GM10266 (cell line): ENCODE results near the gene GFY.

ENCODE experiments used
- DNase-seq: peaks from one replicate; pipeline ENCODE4 v3.0.0; 2012; ENCODE audit errors: extremely low spot score
- CTCF ChIP-seq: IDR thresholded peaks from 2 replicates; pipeline ENCODE4 v1.5.1; 2012; ENCODE audit warnings: mild to moderate bottlenecking, low read depth; ENCODE audit not compliant: control insufficient read depth, insufficient read depth; ENCODE audit errors: missing control alignments

The GFY gene

GRCh38 chr19:49434907-49435583, 9.9 kb downstream of the GFY start:
- no peak for DNase-seq
- no peak for TF ChIP-seq CTCF

GRCh38 chr19:49435670-49436069, 10.5 kb downstream of the GFY start:
- DNase-seq = no peak
- no peak for TF ChIP-seq CTCF

GRCh38 chr19:49436381-49437017, 11.3 kb downstream of the GFY start:
- no peak for DNase-seq
- no peak for TF ChIP-seq CTCF

GRCh38 chr19:49437231-49437630, 12.0 kb downstream of the GFY start:
- no peak for TF ChIP-seq CTCF
- DNase-seq = no peak

GRCh38 chr19:49438261-49438660, 13.1 kb downstream of the GFY start:
- no peak for TF ChIP-seq CTCF

GRCh38 chr19:49439836-49440235, 14.6 kb downstream of the GFY start:
- no peak for TF ChIP-seq CTCF
- DNase-seq = no peak

More at GRCh38 chr19:49438261-49438660, 13.1 kb downstream of the GFY start:
- DNase-seq = no peak
